ENCODE measurements around the gene TMEM37. TPM values are rescaled to one million over a fixed set of nuclear protein-coding genes. Genes with fewer than 3 reads are reported as not detected.

Gene TMEM37
- total RNA-seq, 3 donors from 2014 or later = 8.8 to 43.2 (median 9.4) TPM

GRCh38 chr2:119465687-119466086 lies 34.0 kb downstream of the TMEM37 start:
- Histone ChIP-seq H3K4me1 (no peaks in the 10 kb centered on the region), H3K4me3 (no peak overlapping the region), H3K27ac (no peak overlapping the region), H3K27me3 (no peaks in the 10 kb centered on the region), H3K36me3 (no peaks in the 10 kb centered on the region), H3K9me3 (no peaks in the 10 kb centered on the region)
- intact Hi-C loops (cut with DNase I; ENCODE audit: low total_unique reads) = no loop called here
- no peak for DNase-seq (ENCODE audit: low spot score in 2 of 2)
- TF ChIP-seq POLR2AphosphoS5 (IDR thresholded peaks at IDR 0.05) = no peak
- TF ChIP-seq CTCF (IDR thresholded peaks at IDR 0.05) = no peak
- no peak for TF ChIP-seq POLR2A (IDR thresholded peaks at IDR 0.05)

GRCh38 chr2:119466373-119466772 lies 34.7 kb downstream of the TMEM37 start:
- Histone ChIP-seq H3K27ac (no peak overlapping the region), H3K9me3 (no peaks in the 10 kb centered on the region), H3K4me1 (no peaks in the 10 kb centered on the region), H3K36me3 (no peaks in the 10 kb centered on the region), H3K4me3 (no peak overlapping the region), H3K27me3 (no peaks in the 10 kb centered on the region)
- no peak for TF ChIP-seq POLR2AphosphoS5 (IDR thresholded peaks at IDR 0.05)
- TF ChIP-seq CTCF (IDR thresholded peaks at IDR 0.05) = no peak
- no peak for TF ChIP-seq POLR2A (IDR thresholded peaks at IDR 0.05)
- no peak for DNase-seq (ENCODE audit: low spot score in 2 of 2)
- intact Hi-C loops (cut with DNase I; ENCODE audit: low total_unique reads) = no loop called here

GRCh38 chr2:119468154-119468955 lies 36.7 kb downstream of the TMEM37 start:
- Histone ChIP-seq H3K27ac (no peak overlapping the region), H3K27me3 (no peaks in the 10 kb centered on the region), H3K9me3 (no peaks in the 10 kb centered on the region), H3K4me3 (no peak overlapping the region), H3K4me1 (no peaks in the 10 kb centered on the region), H3K36me3 (no peaks in the 10 kb centered on the region)
- TF ChIP-seq CTCF (IDR thresholded peaks at IDR 0.05) = no peak
- DNase-seq (ENCODE audit: low spot score in 2 of 2) = no peak
- intact Hi-C loops (cut with DNase I; ENCODE audit: low total_unique reads) = no loop called here

- Histone ChIP-seq H3K4me1 (no peaks in the 10 kb centered on the region), H3K4me3 (no peak overlapping the region), H3K36me3 (no peaks in the 10 kb centered on the region), H3K27me3 (no peaks in the 10 kb centered on the region), H3K27ac (no peak overlapping the region), H3K9me3 (no peaks in the 10 kb centered on the region)
- intact Hi-C loops (cut with DNase I; ENCODE audit: low total_unique reads) = no loop called here
- no peak for TF ChIP-seq CTCF (IDR thresholded peaks at IDR 0.05)
- no peak for TF ChIP-seq POLR2A (IDR thresholded peaks at IDR 0.05)
- no peak for TF ChIP-seq POLR2AphosphoS5 (IDR thresholded peaks at IDR 0.05)
- DNase-seq (ENCODE audit: low spot score in 2 of 2) = no peak
Measured at GRCh38 chr2:119469131-119469530, 37.5 kb downstream of the TMEM37 start.

GRCh38 chr2:119469661-119470297 lies 38.1 kb downstream of the TMEM37 start:
- intact Hi-C loops (cut with DNase I; ENCODE audit: low total_unique reads) = no loop called here
- TF ChIP-seq POLR2AphosphoS5 (IDR thresholded peaks at IDR 0.05) (no peak), CTCF (IDR thresholded peaks at IDR 0.05) (no peak), POLR2A (IDR thresholded peaks at IDR 0.05) (no peak)
- Histone ChIP-seq H3K36me3 (no peaks in the 10 kb centered on the region), H3K4me1 (no peaks in the 10 kb centered on the region), H3K27ac (no peak overlapping the region), H3K4me3 (no peak overlapping the region), H3K9me3 (no peaks in the 10 kb centered on the region), H3K27me3 (no peaks in the 10 kb centered on the region)
- no peak for DNase-seq (ENCODE audit: low spot score in 2 of 2)
